HG03060 (cell line): Measurements from ENCODE around the gene ZIC4.

Source experiments
- ATAC-seq: cut with Tn5 transposase; IDR thresholded peaks from one replicate; pipeline ENCODE4 v1.9.1; 2021; ENCODE audit warnings: low read depth, moderate number of reproducible peaks; ENCODE audit not compliant: unreplicated experiment

ZIC4 gene

DNA sequence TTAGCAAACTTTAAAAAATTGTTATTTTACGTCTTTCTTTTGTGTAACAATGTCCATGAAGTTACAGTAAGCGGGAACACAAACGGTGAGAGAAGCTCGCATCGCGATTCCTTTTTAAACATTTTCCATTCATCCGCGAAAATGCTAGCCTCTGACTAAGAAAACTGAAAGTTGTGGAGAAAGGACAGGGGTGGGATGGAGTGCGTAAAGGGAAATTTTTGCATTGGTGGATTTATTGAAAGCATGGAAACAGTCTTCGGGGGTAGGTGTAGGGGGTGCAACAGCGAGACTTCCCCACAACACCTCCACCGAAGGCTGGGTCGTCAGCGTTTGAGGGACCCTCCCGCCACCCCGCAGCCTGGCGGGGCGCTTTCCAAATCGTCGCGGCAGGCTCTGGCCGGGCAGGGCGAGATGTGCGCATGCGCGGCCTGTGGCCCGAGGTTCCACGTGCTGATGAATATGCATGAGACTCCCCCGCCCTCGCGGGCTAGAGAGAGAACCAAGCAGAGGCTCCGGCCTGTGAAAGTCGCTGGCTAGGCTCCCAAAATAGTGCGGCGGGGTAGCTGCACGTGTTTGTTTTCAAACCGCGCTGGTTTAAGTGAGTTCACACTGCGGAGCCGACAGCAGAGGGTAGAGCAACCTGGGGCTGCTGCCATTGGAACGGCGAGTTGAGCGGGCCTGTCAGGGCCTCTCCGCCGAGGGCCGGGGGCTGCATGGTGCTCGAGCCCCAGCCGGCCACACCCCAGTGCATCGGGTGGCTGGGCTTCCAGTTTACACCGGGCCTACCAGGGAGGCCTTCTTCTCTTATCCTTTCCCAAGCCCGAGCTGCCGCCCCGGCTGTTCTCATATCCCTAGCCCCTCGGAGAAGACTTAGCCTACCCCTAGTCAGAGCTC, 12.7 kb upstream of the ZIC4 start:
- no peak for ATAC-seq

DNA sequence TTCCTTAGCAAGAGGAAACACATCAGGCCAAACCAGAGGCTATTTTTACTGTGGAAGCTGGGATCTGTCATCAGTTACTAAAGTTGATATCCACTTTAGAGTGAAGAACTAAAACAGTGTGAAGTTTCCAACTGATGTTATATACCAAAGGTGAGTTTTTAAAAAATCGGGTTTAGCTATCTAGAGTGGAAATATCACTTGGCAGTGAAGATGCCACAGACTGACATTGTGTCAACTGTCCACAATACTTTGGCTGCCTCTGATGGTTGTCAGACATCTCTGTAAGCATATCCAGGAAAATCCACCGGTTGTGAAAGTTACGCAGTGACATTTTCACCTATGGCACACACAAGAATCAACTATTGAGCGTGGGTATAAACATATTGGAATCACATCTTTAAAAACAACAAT, 12.0 kb upstream of the ZIC4 start:
- ATAC-seq = no peak

DNA sequence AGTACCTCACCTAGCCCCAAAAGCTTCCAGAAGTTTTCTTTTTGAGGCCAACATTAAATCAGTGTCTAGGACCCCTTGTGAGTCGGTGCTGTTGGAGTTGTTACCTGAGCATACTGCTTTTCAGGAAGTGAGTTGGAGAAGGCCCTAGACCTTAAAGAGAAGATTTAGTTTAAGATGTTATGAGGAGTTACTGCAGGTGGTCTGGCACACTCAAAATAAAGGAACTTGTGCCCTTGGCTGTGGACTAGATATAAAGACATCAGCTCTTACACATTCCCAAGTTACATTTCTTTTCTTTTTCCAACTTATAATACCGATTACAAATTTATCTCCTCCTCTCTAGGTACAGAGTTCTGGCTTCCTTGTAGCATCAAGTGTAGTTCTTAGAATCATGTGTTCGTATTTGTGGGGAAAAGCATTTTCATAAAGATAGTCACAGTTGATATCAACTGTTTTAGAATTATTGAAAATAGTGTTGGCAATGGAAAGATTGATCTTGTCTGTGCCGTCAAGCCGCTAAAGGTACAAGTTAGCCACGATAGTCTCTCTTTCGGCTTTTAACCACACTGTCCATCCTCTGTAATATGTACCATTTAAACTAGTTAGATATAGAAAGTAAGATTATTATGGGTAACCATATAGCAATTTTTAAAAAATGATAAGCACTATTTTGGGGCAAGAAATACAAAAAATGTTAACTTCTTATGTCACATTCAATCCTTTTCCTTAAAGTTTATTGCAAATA, 11.4 kb upstream of the ZIC4 start:
- no peak for ATAC-seq

DNA sequence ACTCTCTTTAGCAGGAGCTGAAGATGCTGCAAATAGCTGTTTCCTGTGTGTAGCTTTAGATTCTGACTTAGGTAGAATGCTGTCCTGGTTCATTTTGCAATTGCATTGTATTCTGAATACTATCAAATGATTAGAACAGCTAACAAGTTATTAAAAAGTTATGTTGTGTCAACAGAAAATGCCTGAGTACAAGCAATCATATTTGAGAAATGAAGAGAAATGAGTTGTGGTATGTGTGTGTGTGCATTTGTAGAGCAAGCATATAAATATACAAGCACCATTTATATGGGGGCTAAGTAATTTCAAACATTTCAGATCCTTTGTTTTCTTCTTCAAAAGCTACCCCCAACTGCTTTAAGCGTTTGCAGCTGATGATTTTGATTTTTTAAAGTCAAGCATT, 10.6 kb upstream of the ZIC4 start:
- ATAC-seq = no peak

DNA sequence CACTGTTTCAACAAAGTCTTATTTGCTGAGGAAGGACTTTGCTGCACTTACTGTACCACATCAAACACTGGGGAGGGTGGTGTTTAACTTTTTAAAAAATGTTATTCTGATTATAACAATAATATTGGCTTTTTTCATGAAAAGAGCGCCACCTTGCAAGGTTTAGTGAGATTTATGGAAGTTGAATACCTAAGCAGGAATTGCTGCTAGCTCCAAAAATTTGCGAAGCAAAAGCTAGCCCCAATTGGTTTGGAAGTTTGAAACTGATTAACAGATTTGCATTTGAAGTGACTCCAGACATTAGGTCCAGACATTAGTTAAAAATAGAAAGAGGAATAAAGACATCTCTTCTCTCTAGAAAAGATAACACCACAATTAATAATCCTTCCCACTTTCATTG, 9.5 kb upstream of the ZIC4 start:
- no peak for ATAC-seq

DNA sequence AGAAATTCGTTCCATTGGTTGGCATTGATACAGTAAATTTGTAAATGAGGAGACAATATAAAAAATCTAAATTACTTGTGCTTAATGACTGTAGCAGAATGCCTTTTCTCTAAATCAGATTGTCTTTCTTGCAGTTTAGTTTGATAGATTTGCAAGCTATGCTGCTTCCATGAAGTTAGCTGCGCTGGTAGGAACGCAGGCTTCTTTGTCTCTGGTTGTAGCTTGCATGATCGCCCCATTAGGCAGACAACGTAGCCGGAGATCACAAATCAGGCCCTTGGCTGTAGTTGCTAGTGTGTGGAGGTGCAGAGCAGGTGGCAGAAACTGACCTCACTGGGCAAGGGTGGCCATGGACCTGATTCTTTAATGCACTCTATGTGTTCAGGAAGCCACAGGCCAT, 8.9 kb upstream of the ZIC4 start:
- ATAC-seq = no peak

DNA sequence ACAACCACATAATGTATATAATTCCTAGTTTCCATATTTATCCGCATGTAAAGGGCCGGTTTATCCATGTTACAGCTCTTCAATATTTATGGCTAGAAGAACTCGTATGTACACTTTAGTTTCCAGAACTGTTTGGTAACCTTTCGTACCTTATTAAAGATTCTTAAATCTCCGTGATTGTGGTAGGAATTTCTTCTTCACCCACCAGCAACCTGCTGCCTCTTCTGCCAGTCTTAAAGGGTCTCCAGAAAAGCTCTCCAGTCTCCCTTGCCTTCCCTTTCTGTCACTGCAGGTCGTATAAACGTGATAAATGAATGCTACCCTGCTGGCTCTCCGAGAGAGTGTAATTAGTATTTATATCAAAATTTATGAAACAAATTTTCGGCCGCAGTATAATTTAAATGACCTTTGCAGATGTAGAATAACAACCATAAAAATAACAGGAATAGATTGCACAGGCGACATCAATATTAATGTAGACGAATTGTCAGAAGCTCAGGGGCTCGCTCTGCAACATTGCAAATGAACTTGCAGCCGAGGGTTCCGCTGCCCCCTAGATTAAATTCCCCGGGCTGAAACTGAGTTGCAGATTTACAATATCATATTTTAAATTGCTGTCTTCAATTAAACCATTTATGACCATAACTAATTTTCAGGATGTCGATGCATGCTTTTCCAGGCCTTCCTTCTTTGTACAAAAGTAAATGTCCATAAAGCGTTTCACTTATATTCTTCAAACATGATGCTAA, 8.2 kb upstream of the ZIC4 start:
- ATAC-seq = no peak

DNA sequence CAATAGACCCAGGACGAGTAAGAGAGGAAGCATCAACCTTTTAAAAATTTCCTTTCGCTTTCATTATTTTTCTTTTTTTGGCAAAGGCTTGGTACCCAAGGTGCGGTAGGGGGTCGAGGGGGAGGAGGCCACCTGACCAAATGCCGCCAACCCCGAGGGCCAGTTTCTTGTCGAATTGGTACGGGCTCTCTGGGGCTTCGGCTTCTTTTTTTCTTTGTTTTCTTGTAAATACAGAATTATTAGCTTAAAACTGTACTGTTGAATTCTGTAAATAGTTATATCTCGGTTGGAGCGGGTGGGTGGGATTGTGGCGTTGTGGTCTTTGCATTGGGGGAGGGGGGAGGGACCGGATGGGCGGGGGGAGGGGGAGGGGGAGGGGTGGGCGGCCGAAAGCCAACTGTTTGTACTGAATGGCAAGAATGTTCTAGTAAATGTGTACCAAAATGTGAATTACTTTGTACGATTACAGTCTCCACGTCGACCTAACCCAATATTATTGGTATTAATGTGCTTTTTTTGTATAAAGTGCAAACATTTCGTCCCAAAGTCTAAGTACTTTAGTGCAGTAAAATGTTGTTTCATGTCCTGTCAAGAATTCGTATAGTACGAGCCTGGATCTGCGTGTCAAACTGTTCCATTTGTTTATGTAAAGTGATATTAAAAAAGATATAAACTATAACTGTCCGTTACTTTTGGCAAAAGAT, 7.5 kb upstream of the ZIC4 start:
- ATAC-seq = no peak

DNA sequence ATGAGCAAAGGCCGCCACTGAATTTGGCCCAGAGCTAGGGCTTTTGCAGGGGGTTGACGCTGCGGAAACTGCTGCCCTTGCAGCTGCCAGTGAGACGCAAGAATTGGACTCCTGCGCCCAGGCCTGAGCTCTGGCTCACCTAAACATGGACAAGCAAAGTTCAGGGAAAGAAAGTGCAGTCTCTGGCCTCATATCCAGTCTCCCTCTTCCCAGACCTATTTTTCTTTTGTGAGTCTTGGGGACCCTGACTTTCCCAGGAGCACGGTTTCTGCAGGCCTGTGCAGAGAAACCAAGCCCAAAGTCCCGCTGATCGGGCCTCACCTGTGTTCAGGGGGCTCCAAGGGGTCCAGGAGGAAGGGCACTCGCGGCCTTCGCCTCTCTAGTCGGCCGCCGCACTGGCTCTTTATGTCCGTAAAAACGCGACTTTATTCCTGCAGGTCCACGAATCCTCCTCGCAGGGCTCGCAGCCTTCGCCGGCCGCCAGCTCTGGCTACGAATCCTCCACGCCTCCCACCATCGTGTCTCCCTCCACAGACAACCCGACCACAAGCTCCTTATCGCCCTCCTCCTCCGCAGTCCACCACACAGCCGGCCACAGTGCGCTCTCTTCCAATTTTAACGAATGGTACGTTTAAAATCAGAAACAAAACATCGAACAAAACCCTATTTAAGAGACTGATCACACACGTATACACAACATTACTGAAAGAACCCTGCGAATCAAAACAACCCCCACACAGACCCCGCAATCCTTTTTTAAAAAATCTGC, 6.8 kb upstream of the ZIC4 start:
- no peak for ATAC-seq

DNA sequence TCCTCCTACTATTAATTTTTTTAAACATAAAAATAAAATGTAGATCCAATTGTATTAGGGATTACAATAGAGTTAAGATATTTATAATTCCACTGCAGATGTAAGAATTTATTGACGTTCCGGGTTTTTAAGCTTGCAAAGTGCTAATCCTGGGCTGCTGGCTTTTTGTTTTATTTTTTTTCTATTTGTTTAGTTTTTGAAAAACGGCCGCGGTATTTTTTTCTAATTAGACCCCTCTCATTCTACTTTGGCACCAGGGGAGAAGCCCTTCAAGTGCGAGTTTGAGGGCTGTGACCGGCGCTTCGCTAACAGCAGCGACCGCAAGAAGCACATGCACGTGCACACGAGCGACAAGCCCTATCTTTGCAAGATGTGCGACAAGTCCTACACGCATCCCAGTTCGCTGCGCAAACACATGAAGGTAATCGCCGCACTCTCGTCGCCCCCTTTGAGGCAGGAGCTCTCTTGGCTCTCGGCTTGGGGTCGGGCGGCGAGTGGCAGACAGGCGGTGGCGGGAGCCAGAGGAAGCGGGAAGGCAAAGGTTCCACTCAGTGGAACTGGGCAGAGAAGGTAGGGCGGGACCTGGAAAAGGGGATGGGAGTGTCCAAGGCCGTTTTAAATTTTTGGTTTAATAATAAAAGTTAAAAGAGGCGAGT, 6.0 kb upstream of the ZIC4 start:
- ATAC-seq = no peak

DNA sequence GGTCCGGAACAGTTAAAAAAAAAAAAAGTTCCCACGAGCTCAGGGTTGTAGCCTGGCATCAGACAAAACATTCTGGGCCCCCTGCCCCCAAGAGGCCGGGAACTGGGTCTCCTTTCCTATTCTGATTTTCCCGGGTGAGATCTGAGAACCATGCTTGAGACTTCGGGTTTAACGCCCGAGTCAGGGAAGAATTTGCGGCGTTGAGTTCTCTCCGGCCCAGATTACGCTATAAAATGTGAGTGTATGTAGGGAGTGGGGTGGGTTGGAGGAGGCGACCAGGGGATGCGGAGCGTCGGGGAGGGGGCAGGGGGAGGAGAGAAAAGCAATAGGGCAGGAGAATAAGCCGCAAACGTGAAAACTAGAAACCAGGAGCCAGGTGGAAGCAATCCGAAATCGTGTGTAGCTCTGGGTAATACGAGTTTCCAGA, 5.5 kb upstream of the ZIC4 start:
- ATAC-seq = no peak

DNA sequence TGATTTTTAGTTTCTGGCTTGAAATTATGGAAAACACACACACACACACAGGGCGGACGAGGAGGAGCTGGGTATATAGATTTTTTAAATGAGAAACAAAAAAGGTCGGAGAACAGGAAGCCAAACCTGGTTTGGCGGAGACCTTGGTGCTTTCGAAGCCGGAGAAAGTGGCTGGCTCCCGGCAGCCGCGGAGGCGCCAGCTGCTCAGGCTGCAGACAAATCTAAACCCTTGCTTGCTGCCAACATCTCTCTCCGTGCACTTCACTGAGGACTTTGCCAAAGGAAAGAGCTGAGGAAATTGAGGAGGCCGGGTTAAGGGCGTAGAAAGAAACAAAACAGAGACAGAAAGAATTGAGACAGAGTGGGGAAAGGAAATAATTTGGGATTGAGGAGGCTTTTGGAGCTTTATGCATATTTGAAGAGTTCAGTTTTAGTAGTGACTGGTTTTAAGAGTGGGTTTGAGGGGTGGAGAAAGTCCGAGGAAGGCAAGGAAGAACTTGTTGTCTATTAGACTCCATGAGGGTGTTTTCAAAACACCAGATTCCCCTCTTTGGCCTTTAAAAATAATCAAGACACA, 5.0 kb upstream of the ZIC4 start:
- ATAC-seq = no peak

DNA sequence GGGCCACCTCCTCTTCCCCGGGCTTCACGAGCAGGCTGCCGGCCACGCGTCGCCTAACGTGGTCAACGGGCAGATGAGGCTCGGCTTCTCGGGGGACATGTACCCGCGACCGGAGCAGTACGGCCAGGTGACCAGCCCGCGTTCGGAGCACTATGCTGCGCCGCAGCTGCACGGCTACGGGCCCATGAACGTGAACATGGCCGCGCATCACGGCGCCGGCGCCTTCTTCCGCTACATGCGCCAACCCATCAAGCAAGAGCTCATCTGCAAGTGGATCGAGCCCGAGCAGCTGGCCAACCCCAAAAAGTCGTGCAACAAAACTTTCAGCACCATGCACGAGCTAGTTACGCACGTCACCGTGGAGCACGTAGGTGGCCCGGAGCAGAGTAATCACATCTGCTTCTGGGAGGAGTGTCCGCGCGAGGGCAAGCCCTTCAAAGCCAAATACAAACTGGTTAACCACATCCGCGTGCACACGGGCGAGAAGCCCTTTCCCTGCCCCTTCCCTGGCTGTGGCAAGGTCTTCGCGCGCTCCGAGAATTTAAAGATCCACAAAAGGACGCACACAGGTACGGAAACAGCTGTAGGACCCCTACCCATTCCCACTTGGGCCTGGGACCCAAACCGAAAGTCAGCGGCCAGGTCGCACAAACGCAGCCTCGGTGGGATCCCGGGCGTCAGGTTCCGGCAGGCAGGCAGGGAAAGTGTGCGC, 4.3 kb upstream of the ZIC4 start:
- ATAC-seq = no peak

DNA sequence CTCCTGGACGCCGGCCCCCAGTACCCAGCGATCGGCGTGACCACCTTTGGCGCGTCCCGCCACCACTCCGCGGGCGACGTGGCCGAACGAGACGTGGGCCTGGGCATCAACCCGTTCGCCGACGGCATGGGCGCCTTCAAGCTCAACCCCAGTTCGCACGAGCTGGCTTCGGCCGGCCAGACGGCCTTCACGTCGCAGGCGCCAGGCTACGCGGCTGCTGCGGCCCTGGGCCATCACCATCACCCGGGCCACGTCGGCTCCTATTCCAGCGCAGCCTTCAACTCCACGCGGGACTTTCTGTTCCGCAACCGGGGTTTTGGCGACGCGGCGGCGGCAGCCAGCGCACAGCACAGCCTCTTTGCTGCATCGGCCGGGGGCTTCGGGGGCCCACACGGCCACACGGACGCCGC, 3.8 kb upstream of the ZIC4 start:
- ATAC-seq = no peak

DNA sequence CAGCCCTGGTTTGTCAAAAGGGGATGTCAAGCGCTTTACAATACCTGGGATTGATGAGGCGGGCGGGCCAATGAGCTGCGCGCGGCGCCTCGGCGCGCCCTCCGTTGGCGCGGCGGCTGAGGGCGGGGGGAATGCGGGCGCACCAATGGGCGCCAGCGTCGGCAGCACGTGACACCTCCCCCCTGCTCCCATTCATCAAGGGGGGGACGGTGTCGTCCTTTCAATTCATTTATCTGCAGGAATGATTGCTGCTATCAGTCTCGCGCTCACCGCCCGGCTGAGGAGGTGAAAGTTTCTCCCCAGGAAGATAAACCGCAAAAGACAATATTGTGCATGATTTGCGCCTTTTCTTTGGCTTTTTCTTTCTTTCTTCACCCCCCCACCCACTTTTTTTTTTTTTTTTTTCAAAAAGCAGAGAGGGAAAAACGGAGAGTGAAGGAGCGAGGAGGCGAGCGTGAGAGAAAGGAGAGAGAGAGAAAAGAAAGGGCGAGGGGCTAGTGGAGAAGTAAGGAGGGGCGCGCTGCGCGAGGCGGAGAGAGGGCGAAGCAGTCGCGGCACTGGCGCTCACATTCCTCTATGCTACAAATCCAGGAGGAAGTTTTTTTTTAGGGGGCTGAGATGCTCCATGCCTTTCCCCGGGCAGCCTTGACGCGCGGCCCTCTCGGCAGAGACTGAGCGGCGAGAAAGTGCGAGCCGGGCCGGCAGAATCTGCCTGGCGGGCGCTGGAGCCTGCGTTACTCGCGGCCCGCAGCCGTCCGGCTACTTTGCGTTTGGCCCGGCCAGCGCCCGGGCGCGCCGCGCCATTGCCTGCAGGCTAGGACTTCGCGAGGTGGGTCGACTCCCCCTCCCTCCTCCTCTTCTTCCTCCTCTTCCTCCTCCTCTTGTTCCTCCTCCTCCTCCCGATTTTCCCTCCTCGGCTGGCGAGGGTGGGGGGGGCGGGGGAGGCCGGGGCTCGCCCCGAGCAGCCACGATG, 3.1 kb upstream of the ZIC4 start, which contains the start of gene ZIC1:
TSS of gene ZIC1 (plus strand) at position 223 of the 973 bp plus-strand sequence. CDS start at position 971, 748 bp downstream.
- no peak for ATAC-seq

DNA sequence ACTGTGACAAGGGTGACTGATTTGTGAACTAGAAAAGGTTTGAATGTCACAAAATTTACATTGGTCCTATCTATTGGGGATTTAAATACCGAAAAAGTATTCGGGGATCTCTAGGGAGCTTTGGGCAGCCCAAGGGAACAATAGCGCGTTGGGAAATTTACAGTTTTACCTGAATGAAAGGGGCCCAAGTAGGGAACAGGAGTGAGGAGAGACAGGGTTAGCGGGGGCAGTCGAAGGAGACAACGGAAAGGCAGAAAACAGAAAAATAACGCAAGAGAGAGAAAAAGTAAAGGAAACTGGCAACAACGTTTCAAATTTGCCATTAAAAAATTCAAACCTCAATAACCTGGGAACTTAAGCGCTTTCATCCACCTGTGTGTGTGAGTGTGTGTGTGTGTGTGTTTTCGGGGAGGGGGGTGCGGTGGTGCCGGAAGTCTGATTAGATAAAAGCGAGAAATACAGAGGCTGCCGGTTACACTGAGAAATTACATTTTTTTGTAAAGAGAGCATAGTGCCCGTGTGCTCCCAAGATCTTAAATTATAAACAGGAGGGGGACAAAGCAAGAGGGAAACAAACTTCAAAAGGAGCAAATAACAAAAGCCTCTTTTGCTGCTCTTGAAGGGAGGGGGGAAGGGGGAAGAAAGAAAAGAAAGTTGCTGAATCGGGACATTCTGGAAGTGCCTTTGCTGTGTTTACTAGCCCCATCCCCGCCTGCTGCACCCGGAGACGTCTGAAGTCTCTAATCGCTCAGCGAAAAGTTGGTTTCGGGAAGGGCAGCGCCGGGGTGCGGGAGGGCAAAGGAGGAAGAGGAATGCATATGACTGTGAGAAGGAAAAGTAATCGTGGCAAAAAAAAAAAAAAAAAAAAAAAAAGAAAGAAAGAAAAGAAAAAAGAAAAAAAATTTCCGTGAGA, 2.1 kb upstream of the ZIC4 start:
- no peak for ATAC-seq
